ENCODE results near the gene ERC1.
A peak's percentile ranks its signal among the peaks of the same experiment; 100 is the strongest.

Gene ERC1

DNA sequence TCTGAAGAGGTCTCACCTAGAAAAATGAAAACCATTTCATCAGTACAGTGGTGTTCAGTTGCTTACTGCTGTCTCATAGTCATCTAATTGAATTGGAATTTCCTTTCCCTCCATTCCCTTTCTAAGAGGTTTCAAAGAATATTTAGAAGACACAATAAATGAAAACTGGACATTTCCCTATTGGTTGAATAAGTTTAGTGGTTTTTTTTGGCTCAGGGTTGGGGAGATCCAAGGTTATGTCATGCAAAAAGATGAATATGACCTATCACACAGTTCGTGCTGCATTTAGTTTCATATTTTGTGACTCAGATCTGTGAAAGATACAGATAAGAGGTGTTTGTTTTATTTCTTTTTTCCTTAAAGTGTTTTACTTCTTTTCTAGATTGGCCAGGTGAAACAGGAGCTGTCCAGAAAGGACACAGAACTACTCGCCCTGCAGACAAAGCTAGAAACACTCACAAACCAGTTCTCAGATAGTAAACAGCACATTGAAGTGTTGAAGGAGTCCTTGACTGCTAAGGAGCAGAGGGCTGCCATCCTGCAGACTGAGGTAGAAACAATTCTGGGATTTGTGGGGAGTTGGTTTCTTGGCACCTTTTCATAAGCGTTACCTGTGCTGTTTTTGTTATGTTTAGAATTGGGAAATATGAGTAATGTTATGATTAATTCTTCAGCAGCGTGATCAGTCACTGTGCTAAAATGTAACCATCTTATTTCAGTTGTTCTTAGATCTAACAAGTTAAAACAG, 124.6 kb downstream of the ERC1 start:
- TF ChIP-seq CTCF (IDR thresholded peaks at IDR 0.05), result no peak
- Histone ChIP-seq H3K4me1 (ENCODE audit: control insufficient read depth in 1 of 2, insufficient read depth in 1 of 2, low read depth in 1 of 2, low read length in 1 of 2) (no peaks in the 10 kb centered on the region), H3K36me3 (peaks cover 10% of the 10 kb centered on the region), H3K9me3 (no peaks in the 10 kb centered on the region), H3K4me3 (ENCODE audit: low read depth in 1 of 2, low read length in 1 of 2) (no peak overlapping the region), H3K27ac (no peak overlapping the region), H3K27me3 (no peaks in the 10 kb centered on the region)

DNA sequence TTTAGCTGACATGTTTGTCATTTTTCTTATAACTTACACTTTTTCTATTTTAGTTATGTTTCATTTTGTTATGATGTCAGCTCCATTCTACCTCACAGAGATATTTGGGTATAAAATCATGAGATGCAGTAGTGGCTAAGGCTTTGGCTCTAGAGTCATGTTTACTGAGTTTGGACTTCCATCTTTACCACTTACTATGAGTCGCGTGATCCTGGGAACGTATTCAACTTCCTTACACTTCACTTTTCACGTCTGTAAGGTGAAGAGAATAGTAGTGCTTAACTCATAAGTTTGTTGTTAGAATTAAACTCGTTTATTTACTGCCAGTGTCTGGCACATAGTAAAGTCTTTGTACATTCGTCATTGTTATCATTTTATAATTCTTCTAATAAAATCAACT, 126.3 kb downstream of the ERC1 start:
- Histone ChIP-seq H3K36me3 (peaks cover 5% of the 10 kb centered on the region), H3K4me1 (ENCODE audit: control insufficient read depth in 1 of 2, insufficient read depth in 1 of 2, low read depth in 1 of 2, low read length in 1 of 2) (no peaks in the 10 kb centered on the region), H3K27ac (no peak overlapping the region), H3K27me3 (no peaks in the 10 kb centered on the region), H3K4me3 (ENCODE audit: low read depth in 1 of 2, low read length in 1 of 2) (no peak overlapping the region), H3K9me3 (no peaks in the 10 kb centered on the region)
- TF ChIP-seq CTCF (IDR thresholded peaks at IDR 0.05), result no peak

DNA sequence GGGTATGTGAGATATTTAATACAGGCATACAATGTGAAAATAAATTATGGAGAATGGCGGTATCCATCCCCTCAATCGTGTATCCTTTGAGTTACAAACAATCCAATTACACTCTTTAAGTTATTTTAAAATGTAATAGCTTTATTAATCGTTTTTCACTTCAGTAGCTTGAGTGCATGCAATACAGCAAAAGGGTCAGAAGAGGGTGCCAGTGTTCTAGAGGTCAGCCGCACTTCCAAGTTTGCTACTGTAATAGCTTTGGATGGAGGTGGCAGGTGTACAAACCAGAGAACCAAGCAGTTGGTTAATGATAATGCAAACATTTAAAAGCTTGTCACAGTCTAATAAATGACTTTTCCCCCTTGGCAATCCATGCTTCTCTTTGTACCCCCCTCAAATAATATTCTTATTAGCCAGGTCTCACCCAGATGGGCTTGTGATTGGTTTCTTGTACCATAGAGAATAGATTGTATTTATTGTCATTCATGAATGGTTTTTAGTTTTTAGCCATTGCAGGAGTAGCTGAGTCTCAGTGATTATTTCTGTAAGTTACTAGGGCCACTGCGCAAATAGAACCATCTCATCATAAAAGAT, 127.0 kb downstream of the ERC1 start:
- Histone ChIP-seq H3K4me1 (ENCODE audit: control insufficient read depth in 1 of 2, insufficient read depth in 1 of 2, low read depth in 1 of 2, low read length in 1 of 2) (no peaks in the 10 kb centered on the region), H3K27ac (no peak overlapping the region), H3K4me3 (ENCODE audit: low read depth in 1 of 2, low read length in 1 of 2) (no peak overlapping the region), H3K36me3 (peaks cover 5% of the 10 kb centered on the region), H3K9me3 (no peaks in the 10 kb centered on the region), H3K27me3 (no peaks in the 10 kb centered on the region)
- TF ChIP-seq CTCF (IDR thresholded peaks at IDR 0.05), result peak; percentile 96

GRCh38 chr12:1122786-1123185, 131.8 kb downstream of the ERC1 start:
- no peaks in the 10 kb centered on the region for H3K9me3 ChIP-seq
- H3K27ac ChIP-seq, result no peak overlapping the region
- H3K4me1 ChIP-seq (ENCODE audit: control insufficient read depth in 1 of 2, insufficient read depth in 1 of 2, low read depth in 1 of 2, low read length in 1 of 2), result no peaks in the 10 kb centered on the region
- no peak for TF ChIP-seq CTCF (IDR thresholded peaks at IDR 0.05)
- H3K36me3 ChIP-seq, result no peaks in the 10 kb centered on the region
- no peak overlapping the region for H3K4me3 ChIP-seq (ENCODE audit: low read depth in 1 of 2, low read length in 1 of 2)
- no peaks in the 10 kb centered on the region for H3K27me3 ChIP-seq

- no peak for TF ChIP-seq CTCF (IDR thresholded peaks at IDR 0.05)
- H3K27me3 ChIP-seq, result no peaks in the 10 kb centered on the region
- H3K36me3 ChIP-seq, result no peaks in the 10 kb centered on the region
- no peak overlapping the region for H3K4me3 ChIP-seq (ENCODE audit: low read depth in 1 of 2, low read length in 1 of 2)
- no peaks in the 10 kb centered on the region for H3K9me3 ChIP-seq
- no peaks in the 10 kb centered on the region for H3K4me1 ChIP-seq (ENCODE audit: control insufficient read depth in 1 of 2, insufficient read depth in 1 of 2, low read depth in 1 of 2, low read length in 1 of 2)
- H3K27ac ChIP-seq, result no peak overlapping the region
Observed at GRCh38 chr12:1126091-1126490, 135.1 kb downstream of the ERC1 start.
